ENCODE data around the gene LITAFD. TPM values are rescaled to one million over a fixed set of nuclear protein-coding genes. Genes with fewer than 3 reads are reported as not detected.
"Not testable (repeated sequence)": the region's sequence is repeated elsewhere in the genome, so short reads cannot be mapped to it uniquely, and the experiment has no call there.

Gene LITAFD
- total RNA-seq, 1 donor from 2014 or later: not detected

DNA sequence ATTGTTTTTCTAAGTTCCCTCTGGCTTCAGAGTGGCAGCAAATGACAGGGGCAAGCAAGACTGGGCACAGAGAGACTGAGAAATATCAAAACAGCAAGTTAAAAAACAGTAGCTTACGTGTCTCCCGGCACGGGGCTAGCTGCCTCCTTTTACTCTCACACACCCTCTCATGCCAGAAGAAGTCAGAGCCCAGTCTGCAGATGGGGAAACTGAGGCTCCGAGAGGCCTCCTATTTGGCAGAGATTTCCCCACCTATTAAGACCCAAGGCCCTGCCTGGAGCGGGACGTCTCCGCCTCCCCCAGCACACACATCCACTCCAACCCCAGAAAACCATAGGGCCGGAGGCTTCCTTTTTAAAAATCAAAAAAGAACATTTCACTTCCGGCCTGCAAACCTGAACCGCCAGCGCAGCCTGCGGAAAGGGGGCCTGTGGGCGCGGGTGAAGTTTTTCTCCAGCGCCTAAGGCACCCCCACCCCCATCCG, 14.2 kb upstream of the LITAFD start:
- H3K36me3 ChIP-seq: peaks cover 7% of the 10 kb centered on the region
- H3K27me3 ChIP-seq (ENCODE audit: low read depth): no peaks in the 10 kb centered on the region
- DNase-seq: no peak
- H3K4me3 ChIP-seq: peak overlapping the region; percentile 67
- ATAC-seq: peak in 1 of 2 donors; percentile 0
- TF ChIP-seq, protein P1, sequence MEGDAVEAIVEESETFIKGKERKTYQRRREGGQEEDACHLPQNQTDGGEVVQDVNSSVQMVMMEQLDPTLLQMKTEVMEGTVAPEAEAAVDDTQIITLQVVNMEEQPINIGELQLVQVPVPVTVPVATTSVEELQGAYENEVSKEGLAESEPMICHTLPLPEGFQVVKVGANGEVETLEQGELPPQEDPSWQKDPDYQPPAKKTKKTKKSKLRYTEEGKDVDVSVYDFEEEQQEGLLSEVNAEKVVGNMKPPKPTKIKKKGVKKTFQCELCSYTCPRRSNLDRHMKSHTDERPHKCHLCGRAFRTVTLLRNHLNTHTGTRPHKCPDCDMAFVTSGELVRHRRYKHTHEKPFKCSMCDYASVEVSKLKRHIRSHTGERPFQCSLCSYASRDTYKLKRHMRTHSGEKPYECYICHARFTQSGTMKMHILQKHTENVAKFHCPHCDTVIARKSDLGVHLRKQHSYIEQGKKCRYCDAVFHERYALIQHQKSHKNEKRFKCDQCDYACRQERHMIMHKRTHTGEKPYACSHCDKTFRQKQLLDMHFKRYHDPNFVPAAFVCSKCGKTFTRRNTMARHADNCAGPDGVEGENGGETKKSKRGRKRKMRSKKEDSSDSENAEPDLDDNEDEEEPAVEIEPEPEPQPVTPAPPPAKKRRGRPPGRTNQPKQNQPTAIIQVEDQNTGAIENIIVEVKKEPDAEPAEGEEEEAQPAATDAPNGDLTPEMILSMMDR (IDR thresholded peaks at IDR 0.05): no peak
- no peaks in the 10 kb centered on the region for H3K9me3 ChIP-seq
- peaks cover 63% of the 10 kb centered on the region for H3K4me1 ChIP-seq
- peak overlapping the region; percentile 87 for H3K27ac ChIP-seq
- intact Hi-C loops (cut with DNase I): no loop called here

DNA sequence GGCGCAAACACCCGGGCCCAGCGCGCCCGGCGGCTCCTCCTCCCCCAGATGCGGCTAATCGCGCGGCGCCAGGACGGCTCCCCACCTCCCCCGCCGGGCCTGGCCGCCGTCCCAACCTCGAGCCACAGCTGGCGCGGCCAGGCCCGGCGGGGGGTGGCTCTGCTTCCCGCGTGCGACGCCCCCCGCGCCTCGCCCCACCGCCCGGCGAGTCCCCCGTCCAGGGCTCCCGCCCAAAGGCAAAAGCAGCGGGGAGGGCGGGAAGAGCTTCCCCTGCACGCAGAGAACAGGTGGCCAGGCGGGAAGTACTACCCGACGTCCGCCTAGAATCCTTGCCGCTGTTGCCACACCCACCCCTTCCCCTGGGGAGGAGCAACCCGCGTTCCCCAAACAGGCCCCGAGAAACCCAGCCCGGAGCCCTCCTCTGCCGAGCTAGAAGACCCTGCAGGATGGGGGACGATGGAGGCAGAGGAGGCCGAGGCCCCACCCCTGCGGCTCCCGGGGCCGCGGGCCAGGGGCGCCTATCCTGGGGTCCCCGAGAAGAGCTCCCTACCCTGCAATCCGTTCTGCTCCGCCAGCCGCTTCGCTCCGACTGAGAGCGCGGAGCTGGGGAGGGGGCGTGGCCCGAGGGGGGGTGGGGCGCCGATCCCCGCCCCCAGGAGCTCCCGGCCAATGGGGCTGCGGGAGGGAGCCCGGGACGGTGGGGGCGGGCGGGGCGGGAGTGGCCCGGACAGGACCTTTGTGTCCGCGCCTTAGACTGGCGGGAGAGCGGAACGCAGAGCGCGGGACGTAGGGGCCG, 13.5 kb upstream of the LITAFD start, which contains the start of gene CARHSP1:
CARHSP1 (minus strand) TSS at position 591 of the 796 bp plus-strand sequence. CDS start 9,678 bp downstream, outside the sequence.
- H3K4me1 ChIP-seq: peaks cover 56% of the 10 kb centered on the region
- H3K4me3 ChIP-seq: peak within 1 kb of the TSS; percentile 67
- peaks cover 7% of the 10 kb centered on the region for H3K36me3 ChIP-seq
- H3K27me3 ChIP-seq (ENCODE audit: low read depth): no peaks in the 10 kb centered on the region
- H3K27ac ChIP-seq: peak within 1 kb of the TSS; percentile 87
- ATAC-seq (peak; percentile 96 to 97), DNase-seq (peak; percentile 90)
- intact Hi-C loops (cut with DNase I): no loop called here
- TF ChIP-seq, protein P1 (IDR thresholded peaks at IDR 0.05): no peak
- no peaks in the 10 kb centered on the region for H3K9me3 ChIP-seq

DNA sequence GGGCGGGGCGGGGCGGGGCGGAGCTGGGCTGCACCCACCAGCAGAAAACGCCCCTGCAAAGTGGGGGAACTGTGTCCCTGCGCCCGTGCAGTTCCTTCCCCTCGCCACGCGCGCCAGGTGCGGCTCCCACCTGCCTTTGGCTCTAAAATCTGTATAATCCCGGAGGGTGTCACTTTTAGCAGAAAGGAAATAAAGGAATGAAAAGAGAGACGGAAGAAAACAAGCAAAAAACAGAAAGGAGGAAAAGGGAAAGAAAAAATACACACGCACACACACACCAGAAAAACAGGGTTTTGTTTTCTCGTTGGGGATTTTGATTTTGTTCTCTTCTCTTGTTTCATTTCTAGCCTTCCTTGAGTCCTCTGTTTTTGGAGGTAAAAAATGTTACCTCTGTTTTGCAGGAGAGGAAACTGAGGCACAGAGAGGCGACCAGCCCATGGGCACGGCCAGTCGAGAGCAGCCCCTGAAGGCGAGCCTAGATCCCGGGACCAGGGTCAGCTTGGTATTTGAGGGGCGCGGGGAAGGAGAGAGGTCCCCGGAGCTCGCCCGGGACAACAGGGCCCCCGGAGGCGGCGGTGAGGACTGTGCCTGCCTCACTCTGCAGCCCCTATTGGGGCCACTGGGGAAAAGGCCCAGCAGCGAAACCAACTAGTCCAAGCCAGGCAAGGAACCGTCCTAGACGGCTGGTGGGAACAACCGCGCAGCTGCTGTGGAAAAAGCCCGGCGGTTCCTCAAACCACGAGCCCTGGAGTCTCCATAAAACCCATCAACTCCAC, 12.8 kb upstream of the LITAFD start:
- intact Hi-C loops (cut with DNase I): no loop called here
- Histone ChIP-seq H3K27me3 (ENCODE audit: low read depth) (no peaks in the 10 kb centered on the region), H3K36me3 (no peaks in the 10 kb centered on the region), H3K4me3 (peak overlapping the region; percentile 67), H3K27ac (peak overlapping the region; percentile 57), H3K9me3 (no peaks in the 10 kb centered on the region), H3K4me1 (peaks cover 48% of the 10 kb centered on the region)
- no peak for ATAC-seq
- DNase-seq: no peak
- TF ChIP-seq, protein P1 (IDR thresholded peaks at IDR 0.05): peak; percentile 14

DNA sequence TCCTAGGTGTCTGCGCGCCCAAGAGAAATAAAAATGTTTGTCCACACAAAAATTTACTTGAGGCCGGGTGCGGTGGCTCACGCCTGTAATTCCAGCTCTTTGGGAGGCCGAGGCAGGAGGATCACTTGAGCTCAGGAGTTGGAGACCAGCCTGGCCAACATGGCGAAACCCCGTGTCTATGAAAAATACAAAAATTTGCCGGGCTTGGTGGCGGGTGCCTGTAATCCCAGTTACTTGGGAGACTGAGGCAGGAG, 12.2 kb upstream of the LITAFD start:
- H3K27me3 ChIP-seq (ENCODE audit: low read depth); DNase-seq; H3K4me3 ChIP-seq; H3K9me3 ChIP-seq; intact Hi-C loops (cut with DNase I); H3K36me3 ChIP-seq; H3K27ac ChIP-seq; ATAC-seq: not testable (repeated sequence)
- peaks cover 43% of the 10 kb centered on the region for H3K4me1 ChIP-seq

DNA sequence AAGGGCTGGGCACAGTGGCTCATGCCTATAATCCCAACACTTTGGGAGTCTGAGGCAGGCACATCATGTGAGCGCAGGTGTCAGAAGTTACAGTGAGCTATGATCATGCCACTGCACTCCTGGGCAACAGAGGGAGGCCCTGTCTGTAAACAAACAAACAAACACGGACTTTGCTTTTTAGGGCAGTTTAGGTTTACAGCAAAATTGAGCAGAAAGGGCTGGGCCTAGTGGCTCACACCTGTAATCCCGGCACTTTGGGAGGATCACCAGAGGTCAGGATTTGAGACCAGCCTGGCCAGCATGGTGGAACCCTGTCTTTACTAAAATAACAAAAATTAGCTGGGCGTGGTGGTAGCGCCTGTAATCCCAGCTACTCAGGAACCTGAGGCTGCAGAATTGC, 10.1 kb upstream of the LITAFD start:
- no peaks in the 10 kb centered on the region for H3K36me3 ChIP-seq
- peaks cover 22% of the 10 kb centered on the region for H3K4me1 ChIP-seq
- TF ChIP-seq, protein P1 (IDR thresholded peaks at IDR 0.05): no peak
- H3K27ac ChIP-seq: no peak overlapping the region
- no peak for DNase-seq
- no peak for ATAC-seq
- no peak overlapping the region for H3K4me3 ChIP-seq
- intact Hi-C loops (cut with DNase I): no loop called here
- H3K9me3 ChIP-seq: no peaks in the 10 kb centered on the region
- no peaks in the 10 kb centered on the region for H3K27me3 ChIP-seq (ENCODE audit: low read depth)

Measured in lower lobe of right lung (tissue), 2 donors.